ENCODE results near the gene MRPL1.
"Not testable (repeated sequence)": the region's sequence is repeated elsewhere in the genome, so short reads cannot be mapped to it uniquely, and the experiment has no call there.

DNA sequence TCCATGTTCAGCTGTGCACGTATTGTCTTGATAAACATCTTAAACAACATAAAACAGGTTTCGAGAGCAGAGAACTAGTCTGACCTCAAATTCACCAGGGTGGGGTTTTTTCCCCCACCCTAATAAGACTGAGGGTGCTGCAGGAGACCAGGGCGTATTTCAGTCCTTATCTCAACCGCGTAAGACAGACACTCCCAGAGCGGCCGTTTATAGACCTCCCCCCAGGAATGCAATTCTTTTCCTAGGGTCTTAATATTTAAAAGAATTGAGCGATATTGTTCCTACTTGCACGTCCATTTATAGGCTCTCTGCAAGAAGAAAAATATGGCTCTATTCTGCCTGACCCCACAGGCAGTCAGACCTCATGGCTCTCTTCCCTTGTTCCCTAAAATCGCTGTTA is 83.3 kb downstream of the MRPL1 start:
- TF ChIP-seq, protein P1, sequence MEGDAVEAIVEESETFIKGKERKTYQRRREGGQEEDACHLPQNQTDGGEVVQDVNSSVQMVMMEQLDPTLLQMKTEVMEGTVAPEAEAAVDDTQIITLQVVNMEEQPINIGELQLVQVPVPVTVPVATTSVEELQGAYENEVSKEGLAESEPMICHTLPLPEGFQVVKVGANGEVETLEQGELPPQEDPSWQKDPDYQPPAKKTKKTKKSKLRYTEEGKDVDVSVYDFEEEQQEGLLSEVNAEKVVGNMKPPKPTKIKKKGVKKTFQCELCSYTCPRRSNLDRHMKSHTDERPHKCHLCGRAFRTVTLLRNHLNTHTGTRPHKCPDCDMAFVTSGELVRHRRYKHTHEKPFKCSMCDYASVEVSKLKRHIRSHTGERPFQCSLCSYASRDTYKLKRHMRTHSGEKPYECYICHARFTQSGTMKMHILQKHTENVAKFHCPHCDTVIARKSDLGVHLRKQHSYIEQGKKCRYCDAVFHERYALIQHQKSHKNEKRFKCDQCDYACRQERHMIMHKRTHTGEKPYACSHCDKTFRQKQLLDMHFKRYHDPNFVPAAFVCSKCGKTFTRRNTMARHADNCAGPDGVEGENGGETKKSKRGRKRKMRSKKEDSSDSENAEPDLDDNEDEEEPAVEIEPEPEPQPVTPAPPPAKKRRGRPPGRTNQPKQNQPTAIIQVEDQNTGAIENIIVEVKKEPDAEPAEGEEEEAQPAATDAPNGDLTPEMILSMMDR (IDR thresholded peaks at IDR 0.05 in 2 of 3, conservative IDR thresholded peaks at IDR 0.05 in 1 of 3; ENCODE audit: insufficient read depth in 2 of 3, low read depth in 1 of 3, low read length in 3 of 3): not testable (repeated sequence)
- TF ChIP-seq NFIC (IDR thresholded peaks at IDR 0.05); CBX3 (IDR thresholded peaks at IDR 0.05; ENCODE audit: borderline replicate concordance in 1 of 2, low read length in 2 of 2); ZBTB1 (CRISPR knock-in tag; IDR thresholded peaks at IDR 0.05; ENCODE audit: borderline replicate concordance, low read depth): not testable (repeated sequence)

All from K562 (cell line).